ENCODE measurements around the gene EYA4.
"Not testable (repeated sequence)": the region's sequence is repeated elsewhere in the genome, so short reads cannot be mapped to it uniquely, and the experiment has no call there.

EYA4 gene

GRCh38 chr6:133532908-133533307 is 291.8 kb downstream of the EYA4 start:
- DNase-seq (ENCODE audit: low read depth): no peak

- DNase-seq (ENCODE audit: low read depth): no peak
Measured at GRCh38 chr6:133539502-133540259, 298.5 kb downstream of the EYA4 start.

- no peak for DNase-seq (ENCODE audit: low read depth)
Measured at GRCh38 chr6:133540361-133540760, 299.2 kb downstream of the EYA4 start.

GRCh38 chr6:133541040-133541439 is 299.9 kb downstream of the EYA4 start:
- no peak for DNase-seq (ENCODE audit: low read depth)

GRCh38 chr6:133542056-133542821 is 301.1 kb downstream of the EYA4 start:
- DNase-seq (ENCODE audit: low read depth): no peak

- DNase-seq (ENCODE audit: low read depth): no peak
Measured at GRCh38 chr6:133544419-133544818, 303.3 kb downstream of the EYA4 start.

- no peak for DNase-seq (ENCODE audit: low read depth)
Measured at GRCh38 chr6:133546098-133546497, 304.9 kb downstream of the EYA4 start.

DNA sequence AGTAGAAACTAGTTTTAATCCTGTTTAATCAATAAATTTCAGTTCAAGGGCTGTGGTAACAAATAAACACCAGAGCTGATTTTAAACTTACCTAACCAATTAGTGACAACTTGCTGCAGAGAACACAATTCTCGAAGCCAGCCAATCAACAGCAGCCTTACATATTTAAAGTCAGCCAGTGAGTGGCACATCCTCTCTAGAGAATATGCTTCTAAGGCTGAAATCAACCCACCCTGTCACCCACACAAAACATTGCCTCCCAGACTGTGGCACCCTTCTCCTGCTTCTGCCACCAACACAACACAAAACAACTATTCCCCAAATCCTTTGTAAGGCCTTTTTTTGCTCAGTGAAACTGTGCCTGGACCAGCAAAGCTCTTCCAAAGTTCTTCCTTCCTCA is 306.0 kb downstream of the EYA4 start:
- DNase-seq (ENCODE audit: low read depth): no peak

GRCh38 chr6:133548423-133549159 is 307.4 kb downstream of the EYA4 start:
- no peak for DNase-seq (ENCODE audit: low read depth)

DNA sequence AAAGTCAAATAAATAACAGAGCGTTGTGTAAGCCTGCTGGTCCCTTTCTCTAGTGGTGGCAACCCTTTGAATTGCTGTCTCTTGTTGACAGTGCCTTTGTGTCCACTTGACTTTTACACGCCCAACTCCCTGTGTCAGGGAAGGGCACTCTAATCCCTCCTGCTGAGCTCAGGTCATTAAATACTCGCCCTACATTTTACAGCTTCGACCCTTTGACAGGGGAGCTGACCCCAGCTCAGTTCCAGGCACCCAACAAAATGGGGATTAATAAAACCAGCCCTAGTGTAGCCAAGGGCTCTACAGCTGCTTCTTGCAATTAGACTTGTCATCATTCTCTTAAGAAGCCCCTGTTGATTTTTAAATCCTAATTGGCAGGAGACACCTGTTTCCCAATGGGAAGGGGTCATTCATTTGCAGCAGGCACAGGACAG is 308.2 kb downstream of the EYA4 start:
- DNase-seq (ENCODE audit: low read depth): no peak

DNA sequence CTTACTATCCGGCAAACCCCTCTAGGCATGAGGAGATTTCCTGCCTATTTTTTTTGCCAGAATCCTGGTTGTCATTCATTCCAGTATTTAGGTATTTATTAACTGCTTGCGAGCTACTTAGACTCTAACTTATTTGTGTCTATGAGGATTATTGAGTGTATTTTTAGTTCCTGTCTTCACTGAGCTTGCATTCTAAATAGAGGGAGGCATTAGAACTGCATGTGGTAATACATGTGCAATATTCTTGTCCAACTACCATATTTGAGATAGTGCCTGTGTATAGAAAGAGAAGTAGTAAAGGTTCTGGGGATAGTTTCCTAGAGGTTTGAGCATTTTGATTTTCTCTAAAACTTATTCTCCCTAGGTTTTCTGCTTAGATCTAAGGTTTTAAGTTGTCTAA is 308.9 kb downstream of the EYA4 start:
- DNase-seq (ENCODE audit: low read depth): no peak

GRCh38 chr6:133551436-133551835 is 310.3 kb downstream of the EYA4 start:
- no peak for DNase-seq (ENCODE audit: low read depth)

- no peak for DNase-seq (ENCODE audit: low read depth)
Measured at GRCh38 chr6:133551847-133552341, 310.7 kb downstream of the EYA4 start.

DNA sequence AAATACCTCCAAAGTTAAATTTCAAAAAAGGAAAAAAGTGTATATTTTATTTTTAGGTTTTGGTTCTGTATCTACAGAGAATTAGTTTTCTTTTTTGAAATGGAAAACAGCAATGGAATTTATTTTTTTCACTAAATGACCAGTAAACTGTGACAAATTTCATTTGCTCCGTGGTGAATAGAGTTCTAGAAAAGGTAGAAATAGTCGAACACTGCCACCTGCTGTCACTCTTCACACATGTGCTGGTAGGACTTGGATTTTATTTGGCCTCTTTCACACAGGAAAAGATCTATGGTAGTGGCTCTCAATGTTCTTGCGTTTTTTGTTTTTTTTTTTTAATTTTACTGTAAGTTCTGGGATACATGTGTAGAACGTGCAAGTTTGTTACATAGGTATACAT is 312.5 kb downstream of the EYA4 start:
- no peak for DNase-seq (ENCODE audit: low read depth)

DNA sequence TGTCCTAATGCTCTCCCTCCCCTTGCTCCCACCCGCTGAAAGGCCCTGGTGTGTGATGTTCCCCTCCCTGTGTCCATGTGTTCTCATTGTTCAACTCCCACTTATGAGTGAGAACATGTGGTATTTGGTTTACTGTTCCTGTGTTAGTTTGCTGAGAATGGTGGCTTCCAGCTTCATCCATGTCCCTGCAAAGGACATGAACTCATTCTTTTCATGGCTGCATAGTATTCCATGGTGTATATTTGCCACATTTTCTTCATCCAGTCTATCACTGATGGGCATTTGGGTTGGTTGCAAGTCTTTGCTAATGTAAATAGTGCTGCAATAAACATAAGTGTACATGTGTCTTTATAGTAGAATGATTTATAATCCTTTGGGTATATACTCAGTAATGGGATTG is 313.0 kb downstream of the EYA4 start:
- not testable (repeated sequence) for DNase-seq (ENCODE audit: low read depth)

DNA sequence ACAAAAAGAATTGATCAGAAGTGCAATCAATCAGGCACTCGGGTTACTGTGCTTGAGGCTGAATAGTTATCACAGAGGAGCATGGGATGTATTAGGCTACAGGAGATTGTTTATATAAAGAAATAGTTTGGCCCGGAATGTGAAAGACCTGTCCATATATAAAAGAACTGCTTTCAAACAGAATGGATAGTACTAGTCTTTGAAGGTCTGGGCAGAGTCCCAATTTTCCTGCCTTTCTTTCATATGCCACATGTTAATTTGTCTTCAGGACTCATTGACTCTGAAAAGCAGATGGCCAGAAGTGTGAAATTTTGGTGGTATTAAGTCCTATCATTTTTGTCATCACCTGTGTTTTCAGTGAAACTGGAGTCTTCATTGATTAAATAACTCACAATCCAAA is 314.5 kb downstream of the EYA4 start:
- DNase-seq (ENCODE audit: low read depth): no peak

DNA sequence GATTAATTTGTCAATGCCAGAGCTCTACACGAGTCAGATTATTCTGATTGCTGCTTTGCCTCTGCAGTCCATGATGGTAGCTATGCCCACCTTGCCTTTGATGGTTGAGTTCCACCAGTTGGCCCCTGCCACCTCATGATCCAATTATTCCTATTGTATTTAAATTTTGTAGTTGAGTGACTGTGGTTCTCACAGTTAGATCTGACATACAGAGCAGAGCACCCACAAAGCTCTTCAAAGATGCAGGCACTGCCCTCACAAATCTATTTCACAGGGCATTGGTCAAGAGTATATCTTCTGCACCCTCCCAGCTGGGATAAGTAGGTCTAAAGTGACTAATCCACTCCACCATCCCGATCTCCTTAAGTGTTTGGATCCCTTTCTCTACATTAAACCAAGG is 318.8 kb downstream of the EYA4 start:
- DNase-seq (ENCODE audit: low read depth): no peak

DNA sequence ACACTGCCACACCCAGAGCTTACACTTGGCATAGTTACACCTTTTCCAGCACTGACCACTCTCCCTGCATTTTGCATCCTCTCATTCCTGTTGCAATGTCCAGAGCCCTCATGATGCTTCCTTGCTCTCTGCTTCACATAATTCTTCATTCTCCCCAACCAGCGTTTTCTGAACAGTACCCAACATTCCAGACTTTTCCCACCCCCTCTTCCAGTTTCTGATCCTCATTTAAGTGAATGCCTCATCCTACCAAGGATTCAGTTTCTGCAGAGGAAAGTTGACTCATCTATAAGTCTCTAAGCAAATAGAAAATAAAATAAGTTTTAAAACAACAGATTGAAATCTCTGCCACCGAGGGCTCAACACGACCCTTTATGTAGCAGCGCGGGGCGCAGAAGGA is 326.5 kb downstream of the EYA4 start:
- no peak for DNase-seq (ENCODE audit: low read depth)

- no peak for DNase-seq (ENCODE audit: low read depth)
Measured at GRCh38 chr6:133568970-133569889, 328.1 kb downstream of the EYA4 start.

- no peak for DNase-seq (ENCODE audit: low read depth)
Measured at GRCh38 chr6:133571681-133572080, 330.5 kb downstream of the EYA4 start.

- no peak for DNase-seq (ENCODE audit: low read depth)
Measured at GRCh38 chr6:133577851-133578250, 336.7 kb downstream of the EYA4 start.

All from stimulated activated CD8-positive, alpha-beta memory T cell treated with anti-CD3 and anti-CD28 coated beads, Interleukin-7, amount 100 ng/mL, for 24 hours (primary cell).